Stimulated activated CD4-positive, alpha-beta T cell treated with anti-CD3 and anti-CD28 coated beads, TNF-alpha, amount 100 ng/mL, for 1 hour (primary cell): Measurements from ENCODE around the gene SEZ6.

Experiments
- DNase-seq, 3 donors: peaks; one replicate each; pipeline ENCODE4 v3.0.0-alpha.2; 2020; ENCODE audit warnings: low read depth in 3 of 3, low spot score in 1 of 3

The SEZ6 gene

GRCh38 chr17:28908640-28909167, 97.1 kb downstream of the SEZ6 start:
- DNase-seq = no peak

- no peak for DNase-seq
Observed at GRCh38 chr17:28907709-28908475, 97.9 kb downstream of the SEZ6 start.

GRCh38 chr17:28906706-28907438, 99.0 kb downstream of the SEZ6 start:
- DNase-seq = no peak

- DNase-seq = no peak
Observed at GRCh38 chr17:28906276-28906675, 99.6 kb downstream of the SEZ6 start.
